ENCODE results near the gene GRM4.

The GRM4 gene

DNA sequence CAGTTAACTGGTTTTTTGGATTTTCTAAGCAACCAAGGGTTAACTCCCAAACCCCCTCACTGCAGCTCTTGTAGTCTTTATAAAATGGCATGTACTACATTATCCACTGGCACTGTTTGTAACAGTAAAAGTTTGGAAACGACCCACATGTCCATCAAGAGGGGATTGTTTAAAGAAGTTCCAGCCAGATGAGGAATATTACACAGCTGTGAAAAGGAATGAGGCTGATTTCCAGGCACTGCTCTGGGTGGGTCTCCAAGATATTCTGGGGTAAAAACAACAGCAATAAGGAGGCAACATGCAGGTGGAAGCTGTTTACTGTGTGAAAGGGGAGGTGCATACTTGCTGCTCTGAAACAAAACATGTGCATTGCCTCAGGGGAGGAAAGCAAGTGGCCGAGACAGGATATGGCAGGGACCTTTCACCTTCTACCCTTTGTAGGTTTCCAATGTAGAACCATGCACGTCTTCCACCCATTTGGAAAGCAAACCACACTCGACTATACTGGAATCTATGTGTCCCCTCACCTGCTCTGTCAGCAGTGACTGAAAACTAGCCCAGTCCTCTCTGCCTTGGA, 51.9 kb downstream of the GRM4 start:
- no peak for TF ChIP-seq CTCF (IDR thresholded peaks at IDR 0.05; ENCODE audit: low read depth, low read length, missing control alignments)
- H3K4me3 ChIP-seq (ENCODE audit: low read depth, low read length): no peak overlapping the region
- DNase-seq (ENCODE audit: low read depth): no peak

DNA sequence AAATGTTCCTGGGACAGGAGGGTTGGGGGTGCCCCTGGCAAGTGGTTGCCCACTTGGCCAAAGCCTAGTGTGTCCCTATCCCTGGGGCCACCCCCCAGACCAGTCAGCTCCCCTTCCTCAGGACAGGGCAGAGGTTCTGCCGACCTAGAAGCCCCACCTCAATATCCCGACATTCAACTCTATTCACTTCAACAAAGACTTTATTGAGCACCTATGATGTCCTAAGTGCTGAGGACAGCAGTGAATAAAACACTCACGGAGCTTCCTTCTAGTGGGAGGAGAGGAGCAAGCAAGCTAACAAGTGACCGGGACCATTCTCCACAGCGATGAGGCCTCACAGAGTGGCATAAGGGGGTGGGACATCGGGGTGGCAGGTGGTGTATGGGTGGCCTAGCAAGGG, 52.7 kb downstream of the GRM4 start:
- no peak overlapping the region for H3K4me3 ChIP-seq (ENCODE audit: low read depth, low read length)
- no peak for TF ChIP-seq CTCF (IDR thresholded peaks at IDR 0.05; ENCODE audit: low read depth, low read length, missing control alignments)
- DNase-seq (ENCODE audit: low read depth): no peak

DNA sequence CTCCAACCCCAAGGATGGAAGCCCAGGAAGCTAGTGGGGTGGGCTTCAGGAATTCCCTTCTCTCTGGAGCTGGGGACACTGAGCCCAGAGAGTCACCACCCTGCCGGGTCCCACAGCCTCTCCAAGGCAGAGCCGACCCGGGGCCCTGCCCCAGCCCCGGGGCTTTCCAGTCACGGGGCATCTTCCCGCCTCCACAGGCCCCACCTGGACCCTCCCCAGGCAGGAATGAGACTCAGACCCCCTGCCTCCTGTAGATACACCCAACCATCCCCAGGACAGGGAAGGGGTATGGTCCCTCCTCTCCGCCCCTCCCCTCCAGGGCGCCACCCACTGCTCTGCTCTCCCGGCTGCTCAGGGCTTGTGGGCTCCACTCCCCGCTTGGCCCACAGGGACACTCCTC, 53.3 kb downstream of the GRM4 start:
- no peak for DNase-seq (ENCODE audit: low read depth)
- TF ChIP-seq CTCF (IDR thresholded peaks at IDR 0.05; ENCODE audit: low read depth, low read length, missing control alignments): no peak
- H3K4me3 ChIP-seq (ENCODE audit: low read depth, low read length): no peak overlapping the region

GRCh38 chr6:34090935-34091334, 55.0 kb downstream of the GRM4 start:
- no peak for TF ChIP-seq CTCF (IDR thresholded peaks at IDR 0.05; ENCODE audit: low read depth, low read length, missing control alignments)
- no peak for DNase-seq (ENCODE audit: low read depth)
- no peak overlapping the region for H3K4me3 ChIP-seq (ENCODE audit: low read depth, low read length)

DNA sequence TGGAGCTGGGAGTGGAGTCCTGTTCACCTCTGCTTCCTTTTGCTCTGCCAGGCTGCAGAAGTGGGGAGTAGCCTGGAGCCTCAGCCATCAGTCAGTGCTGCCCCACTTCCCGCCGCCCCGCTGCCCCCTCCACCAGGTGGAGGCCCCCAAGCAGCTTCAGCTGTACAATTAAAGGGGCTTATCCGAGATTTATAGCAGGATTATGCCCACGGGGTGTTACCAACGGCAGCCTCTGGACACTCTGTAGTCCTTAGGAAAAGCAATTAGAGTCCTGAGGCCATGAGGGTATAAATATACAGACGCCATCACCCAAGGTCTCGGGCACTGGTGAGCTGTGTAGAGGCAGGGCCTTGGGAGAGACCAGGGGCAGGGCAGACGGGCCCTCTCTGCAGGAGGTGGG, 55.4 kb downstream of the GRM4 start:
- H3K4me3 ChIP-seq (ENCODE audit: low read depth, low read length): no peak overlapping the region
- DNase-seq (ENCODE audit: low read depth): no peak
- no peak for TF ChIP-seq CTCF (IDR thresholded peaks at IDR 0.05; ENCODE audit: low read depth, low read length, missing control alignments)

DNA sequence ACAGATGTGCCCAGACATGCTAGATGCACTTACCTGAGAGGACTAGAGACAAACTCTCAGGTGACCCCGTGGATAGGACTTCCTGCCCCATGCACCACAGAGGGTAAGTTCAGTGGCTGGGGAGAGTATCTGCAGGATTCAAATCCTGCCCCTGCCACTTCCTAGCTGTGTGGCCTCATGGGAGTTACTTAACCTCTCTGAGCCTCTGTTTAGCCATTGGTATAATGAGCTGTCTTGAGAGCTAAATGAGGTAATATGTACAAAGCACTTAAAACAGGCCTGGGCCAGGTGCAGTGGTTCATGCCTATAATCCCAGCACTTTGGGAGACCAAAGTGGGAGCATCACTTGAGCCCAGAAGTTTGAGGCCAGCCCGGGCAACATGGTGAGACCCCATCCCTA, 59.3 kb downstream of the GRM4 start:
- TF ChIP-seq CTCF (IDR thresholded peaks at IDR 0.05; ENCODE audit: low read depth, low read length, missing control alignments): no peak

GRCh38 chr6:34085453-34086170, 60.3 kb downstream of the GRM4 start:
- no peak overlapping the region for H3K4me3 ChIP-seq (ENCODE audit: low read depth, low read length)
- no peak for TF ChIP-seq CTCF (IDR thresholded peaks at IDR 0.05; ENCODE audit: low read depth, low read length, missing control alignments)
- DNase-seq (ENCODE audit: low read depth): no peak

More for the DNA sequence above, 59.3 kb downstream of the GRM4 start:
- H3K4me3 ChIP-seq (ENCODE audit: low read depth, low read length): no peak overlapping the region
- no peak for DNase-seq (ENCODE audit: low read depth)
